ENCODE measurements around the gene PPY.
"Not testable (repeated sequence)": the region's sequence is repeated elsewhere in the genome, so short reads cannot be mapped to it uniquely, and the experiment has no call there.

The PPY gene

DNA sequence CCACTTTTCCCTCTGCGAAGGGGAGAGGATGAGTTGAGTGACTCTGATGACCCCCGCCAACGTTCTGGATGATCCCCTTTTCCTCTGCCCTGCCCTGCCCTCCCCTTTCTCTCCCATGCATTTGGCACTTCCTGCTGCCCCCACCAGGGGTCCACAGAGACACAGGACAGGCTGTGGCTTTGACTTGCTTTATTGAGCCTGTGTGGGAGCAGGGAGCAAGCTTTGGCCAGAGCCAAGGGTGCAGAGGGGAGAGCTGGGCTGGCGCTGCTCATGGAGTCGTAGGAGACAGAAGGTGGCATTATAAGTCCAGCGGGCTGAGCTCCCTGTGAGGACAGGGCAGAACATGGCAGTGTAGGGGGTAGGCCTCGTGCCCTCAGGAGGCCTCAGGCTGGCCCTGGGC is 1.6 kb downstream of the PPY start:
- Histone ChIP-seq H3K79me1 (ENCODE audit: low read length) (no peaks in the 10 kb centered on the region), H3K14ac (ENCODE audit: low read length) (no peak overlapping the region), H3K27me3 (ENCODE audit: insufficient read depth, low read length) (no peaks in the 10 kb centered on the region), H2BK5ac (ENCODE audit: low read depth, low read length, poor library complexity) (no peak overlapping the region), H2AK5ac (ENCODE audit: low read length) (no peak overlapping the region), H2AFZ (ENCODE audit: insufficient read depth, low read length, poor library complexity) (no peak overlapping the region), H3K4me1 (ENCODE audit: control insufficient read depth in 1 of 2, insufficient read depth in 2 of 2, low read length in 2 of 2) (peaks cover 4% of the 10 kb centered on the region in 2 experiments), H3K9ac (ENCODE audit: low read length) (no peak overlapping the region), H3K4ac (ENCODE audit: low read depth, low read length) (no peak overlapping the region), H3K18ac (ENCODE audit: low read length) (no peak overlapping the region), H3K79me2 (ENCODE audit: control insufficient read depth, insufficient read depth, low read length, poor library complexity) (no peaks in the 10 kb centered on the region), H4K8ac (ENCODE audit: low read depth, low read length) (no peak overlapping the region), H3K4me2 (ENCODE audit: low read length) (no peak overlapping the region), H2BK120ac (ENCODE audit: insufficient read depth, low read length, poor library complexity) (no peak overlapping the region), H3K23ac (ENCODE audit: low read length) (no peak overlapping the region), H3K36me3 (ENCODE audit: control insufficient read depth in 1 of 2, insufficient read depth in 2 of 2, low read length in 2 of 2) (no peaks in the 10 kb centered on the region), H3K4me3 (ENCODE audit: low read depth, low read length) (no peak overlapping the region), H3K27ac (ENCODE audit: low read depth, low read length) (no peak overlapping the region), H3K9me3 (ENCODE audit: insufficient read depth, low read depth, low read length) (peaks cover 3% of the 10 kb centered on the region), H2BK12ac (ENCODE audit: low read length) (no peak overlapping the region), H4K91ac (ENCODE audit: low read depth, low read length) (no peak overlapping the region), H4K12ac (ENCODE audit: low read depth, low read length) (no peak overlapping the region)
- peak in 1 of 2 donors; percentile 52 for DNase-seq
- no CpG with 5 or more reads among the region's 7 CpGs for WGBS (ENCODE audit: extremely low coverage, insufficient coverage, insufficient read length)

DNA sequence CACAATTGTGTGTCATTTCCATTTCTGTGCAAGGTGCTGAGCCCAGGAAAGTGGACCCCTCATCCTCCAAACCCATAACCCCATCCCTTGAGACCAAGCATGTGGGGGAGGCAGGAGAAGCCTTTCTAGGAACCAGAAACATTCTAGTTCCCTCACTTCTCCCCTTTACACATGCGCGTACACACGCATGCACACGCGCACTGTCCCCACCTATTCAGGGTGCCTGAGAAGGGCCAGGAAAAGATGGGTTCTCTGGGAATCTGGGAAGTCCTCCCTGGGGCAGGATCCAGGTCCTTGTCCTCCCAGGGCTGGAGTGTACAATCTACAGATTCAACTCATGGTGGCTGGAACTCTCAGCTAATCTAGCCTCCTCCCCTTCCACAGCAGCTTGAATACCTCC is 2.4 kb downstream of the PPY start:
- Histone ChIP-seq H3K14ac (ENCODE audit: low read length) (no peak overlapping the region), H2AFZ (ENCODE audit: insufficient read depth, low read length, poor library complexity) (no peak overlapping the region), H4K12ac (ENCODE audit: low read depth, low read length) (no peak overlapping the region), H2AK5ac (ENCODE audit: low read length) (no peak overlapping the region), H4K8ac (ENCODE audit: low read depth, low read length) (no peak overlapping the region), H3K36me3 (ENCODE audit: control insufficient read depth in 1 of 2, insufficient read depth in 2 of 2, low read length in 2 of 2) (no peaks in the 10 kb centered on the region), H3K79me2 (ENCODE audit: control insufficient read depth, insufficient read depth, low read length, poor library complexity) (no peaks in the 10 kb centered on the region), H3K18ac (ENCODE audit: low read length) (no peak overlapping the region), H3K9ac (ENCODE audit: low read length) (no peak overlapping the region), H3K79me1 (ENCODE audit: low read length) (no peaks in the 10 kb centered on the region), H4K91ac (ENCODE audit: low read depth, low read length) (no peak overlapping the region), H2BK5ac (ENCODE audit: low read depth, low read length, poor library complexity) (no peak overlapping the region), H3K9me3 (ENCODE audit: insufficient read depth, low read depth, low read length) (peaks cover 5% of the 10 kb centered on the region), H3K23ac (ENCODE audit: low read length) (no peak overlapping the region), H3K4me1 (ENCODE audit: control insufficient read depth in 1 of 2, insufficient read depth in 2 of 2, low read length in 2 of 2) (peaks cover 4% of the 10 kb centered on the region in 2 experiments), H3K4ac (ENCODE audit: low read depth, low read length) (no peak overlapping the region), H3K27ac (ENCODE audit: low read depth, low read length) (no peak overlapping the region), H3K27me3 (ENCODE audit: insufficient read depth, low read length) (no peaks in the 10 kb centered on the region), H2BK120ac (ENCODE audit: insufficient read depth, low read length, poor library complexity) (no peak overlapping the region), H3K4me3 (ENCODE audit: low read depth, low read length) (no peak overlapping the region), H2BK12ac (ENCODE audit: low read length) (no peak overlapping the region), H3K4me2 (ENCODE audit: low read length) (no peak overlapping the region)
- DNase-seq, result no peak
- no CpG with 5 or more reads among the region's 5 CpGs for WGBS (ENCODE audit: extremely low coverage, insufficient coverage, insufficient read length)

DNA sequence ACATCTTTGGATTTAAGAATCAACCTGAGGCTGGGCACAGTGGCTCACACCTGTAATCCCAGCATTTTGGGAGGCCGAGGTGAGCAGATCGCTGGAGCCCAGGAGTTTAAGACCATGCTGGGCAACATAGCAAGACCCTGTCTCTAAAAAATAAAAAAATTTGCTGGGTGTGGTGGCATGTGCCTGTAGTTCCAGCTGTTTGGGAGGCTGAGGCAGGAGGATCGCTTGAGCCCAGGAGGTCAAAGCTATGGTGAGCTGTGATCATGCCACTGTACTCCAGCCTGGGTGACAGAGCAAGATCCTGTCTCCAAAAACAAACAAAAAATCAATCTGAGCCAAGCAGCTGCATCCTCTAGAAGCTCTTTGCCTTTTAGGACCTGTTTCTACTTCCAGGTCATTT is 2.8 kb downstream of the PPY start:
- not testable (repeated sequence) for H2AK5ac ChIP-seq (ENCODE audit: low read length); H3K4me2 ChIP-seq (ENCODE audit: low read length); DNase-seq; H2BK5ac ChIP-seq (ENCODE audit: low read depth, low read length, poor library complexity); H3K4me3 ChIP-seq (ENCODE audit: low read depth, low read length); H3K9me3 ChIP-seq (ENCODE audit: insufficient read depth, low read depth, low read length); H3K9ac ChIP-seq (ENCODE audit: low read length); H3K23ac ChIP-seq (ENCODE audit: low read length); H3K14ac ChIP-seq (ENCODE audit: low read length); H3K27me3 ChIP-seq (ENCODE audit: insufficient read depth, low read length); H3K27ac ChIP-seq (ENCODE audit: low read depth, low read length); H4K8ac ChIP-seq (ENCODE audit: low read depth, low read length); H3K4me1 ChIP-seq (ENCODE audit: control insufficient read depth in 1 of 2, insufficient read depth in 2 of 2, low read length in 2 of 2); H3K4ac ChIP-seq (ENCODE audit: low read depth, low read length); H4K91ac ChIP-seq (ENCODE audit: low read depth, low read length); H3K18ac ChIP-seq (ENCODE audit: low read length); H2AFZ ChIP-seq (ENCODE audit: insufficient read depth, low read length, poor library complexity); H3K79me2 ChIP-seq (ENCODE audit: control insufficient read depth, insufficient read depth, low read length, poor library complexity); H2BK120ac ChIP-seq (ENCODE audit: insufficient read depth, low read length, poor library complexity); H3K36me3 ChIP-seq (ENCODE audit: control insufficient read depth in 1 of 2, insufficient read depth in 2 of 2, low read length in 2 of 2); H4K12ac ChIP-seq (ENCODE audit: low read depth, low read length); H3K79me1 ChIP-seq (ENCODE audit: low read length); H2BK12ac ChIP-seq (ENCODE audit: low read length)
- no CpG with 5 or more reads among the region's 3 CpGs for WGBS (ENCODE audit: extremely low coverage, insufficient coverage, insufficient read length)

DNA sequence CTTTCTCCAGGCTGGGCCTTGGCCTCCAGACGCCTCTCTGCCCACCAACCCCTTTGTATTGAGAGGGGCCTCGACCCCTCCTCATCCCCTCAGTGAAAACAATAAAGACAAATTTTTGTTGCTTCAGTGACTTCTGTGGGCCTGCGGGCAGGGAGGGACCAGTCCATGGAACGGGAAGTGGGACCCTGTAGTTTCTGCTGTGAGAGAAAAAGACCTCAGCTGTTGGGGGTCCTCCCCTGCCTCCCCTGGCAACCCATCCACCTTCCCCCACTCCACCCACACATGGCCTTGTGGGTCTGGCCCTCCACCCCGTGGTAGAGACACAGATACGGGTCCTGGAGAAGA is 3.5 kb downstream of the PPY start:
- no peak overlapping the region for H3K4me2 ChIP-seq (ENCODE audit: low read length)
- H3K36me3 ChIP-seq (ENCODE audit: control insufficient read depth in 1 of 2, insufficient read depth in 2 of 2, low read length in 2 of 2), result no peaks in the 10 kb centered on the region
- H3K9me3 ChIP-seq (ENCODE audit: insufficient read depth, low read depth, low read length), result peaks cover 5% of the 10 kb centered on the region
- H3K18ac ChIP-seq (ENCODE audit: low read length), result no peak overlapping the region
- no peak overlapping the region for H2AFZ ChIP-seq (ENCODE audit: insufficient read depth, low read length, poor library complexity)
- H3K79me2 ChIP-seq (ENCODE audit: control insufficient read depth, insufficient read depth, low read length, poor library complexity), result no peaks in the 10 kb centered on the region
- no peak overlapping the region for H3K27ac ChIP-seq (ENCODE audit: low read depth, low read length)
- no peak overlapping the region for H2BK5ac ChIP-seq (ENCODE audit: low read depth, low read length, poor library complexity)
- H4K12ac ChIP-seq (ENCODE audit: low read depth, low read length), result no peak overlapping the region
- H4K8ac ChIP-seq (ENCODE audit: low read depth, low read length), result no peak overlapping the region
- H2BK12ac ChIP-seq (ENCODE audit: low read length), result no peak overlapping the region
- no peak for DNase-seq
- H3K27me3 ChIP-seq (ENCODE audit: insufficient read depth, low read length), result no peaks in the 10 kb centered on the region
- no peak overlapping the region for H2AK5ac ChIP-seq (ENCODE audit: low read length)
- H4K91ac ChIP-seq (ENCODE audit: low read depth, low read length), result no peak overlapping the region
- H3K14ac ChIP-seq (ENCODE audit: low read length), result no peak overlapping the region
- H3K79me1 ChIP-seq (ENCODE audit: low read length), result no peaks in the 10 kb centered on the region
- no CpG with 5 or more reads among the region's 6 CpGs for WGBS (ENCODE audit: extremely low coverage, insufficient coverage, insufficient read length)
- no peak overlapping the region for H3K4ac ChIP-seq (ENCODE audit: low read depth, low read length)
- H3K23ac ChIP-seq (ENCODE audit: low read length), result no peak overlapping the region
- no peak overlapping the region for H2BK120ac ChIP-seq (ENCODE audit: insufficient read depth, low read length, poor library complexity)
- no peak overlapping the region for H3K9ac ChIP-seq (ENCODE audit: low read length)
- H3K4me3 ChIP-seq (ENCODE audit: low read depth, low read length), result no peak overlapping the region
- H3K4me1 ChIP-seq (ENCODE audit: control insufficient read depth in 1 of 2, insufficient read depth in 2 of 2, low read length in 2 of 2), result peaks cover 4% of the 10 kb centered on the region in 2 experiments
